PC-9 (cell line): ENCODE data around the gene PET100.

Experiments used
- CTCF ChIP-seq: fragments of 200-600 bp; sonication (generic); conservative IDR thresholded peaks from 2 replicates; pipeline ENCODE4 v1.6.1; 2017; ENCODE audit warnings: mixed run types, antibody characterized with exemption, mild to moderate bottlenecking, moderate library complexity
- EZH2 ChIP-seq: fragments of 200-600 bp; sonication (generic); IDR thresholded peaks from 2 replicates; pipeline ENCODE4 v1.8.0; 2017; ENCODE audit warnings: antibody characterized with exemption, low read depth

- no peak for TF ChIP-seq CTCF
- no peak for TF ChIP-seq EZH2
Observed at GRCh38 chr19:7606289-7606688, 23.3 kb upstream of the PET100 start.
